HepG2 (cell line): ENCODE data around the gene PVR. TPM values are rescaled to one million over a fixed set of nuclear protein-coding genes. Genes with fewer than 3 reads are reported as not detected.

Experiments used
- AGO1 ChIP-seq: fragments of 200-400 bp; formaldehyde crosslinking; IDR thresholded peaks from 2 replicates; pipeline ENCODE4 v1.6.1; 2017; ENCODE audit warnings: mild to moderate bottlenecking, low read depth, low read length, moderate library complexity; ENCODE audit not compliant: poor library complexity, severe bottlenecking
- CCDC6 ChIP-seq: sonication (generic); formaldehyde crosslinking; IDR thresholded peaks from 2 replicates; pipeline ENCODE4 v1.8.1; 2022; ENCODE audit warnings: mild to moderate bottlenecking, missing genetic modification reagents, moderate library complexity
- GATA4 ChIP-seq: sonication (generic); IDR thresholded peaks from 2 replicates; pipeline ENCODE4 v1.6.1; 2016; ENCODE audit warnings: antibody characterized with exemption, low read depth, borderline replicate concordance
- GPN1 ChIP-seq: sonication (generic); formaldehyde crosslinking; IDR thresholded peaks from 2 replicates; pipeline ENCODE4 v1.5.1; 2020; ENCODE audit warnings: missing genetic modification reagents, borderline replicate concordance
- MAX ChIP-seq: IDR thresholded peaks from 2 replicates; pipeline ENCODE4 v1.6.1; 2012; ENCODE audit warnings: inconsistent platforms
- NCOR1 ChIP-seq: fragments of 200-600 bp; sonication (generic); IDR thresholded peaks from 2 replicates; pipeline ENCODE4 v1.7.0; 2017; ENCODE audit warnings: antibody characterized with exemption, low read length, borderline replicate concordance
- SALL1 ChIP-seq: sonication (generic); formaldehyde crosslinking; IDR thresholded peaks from 2 replicates; pipeline ENCODE4 v1.8.0; 2022; ENCODE audit warnings: mild to moderate bottlenecking, missing genetic modification reagents
- STAT5B ChIP-seq: sonication (generic); formaldehyde crosslinking; IDR thresholded peaks from 2 replicates; pipeline ENCODE4 v1.4.0; 2020; ENCODE audit warnings: missing genetic modification reagents
- TRIM22 ChIP-seq: fragments of 450-650 bp; IDR thresholded peaks from 2 replicates; pipeline ENCODE4 v1.6.1; 2017
- ZNF367 ChIP-seq: sonication (generic); formaldehyde crosslinking; IDR thresholded peaks from 2 replicates; pipeline ENCODE4 v1.4.0; 2020; ENCODE audit warnings: missing genetic modification reagents, borderline replicate concordance
- ZNF709 ChIP-seq: sonication (generic); formaldehyde crosslinking; IDR thresholded peaks from 2 replicates; pipeline ENCODE4 v1.5.0; 2020; ENCODE audit warnings: mild to moderate bottlenecking, missing genetic modification reagents
- polyA plus RNA-seq, 8 experiments: library from polyadenylated mRNA; depleted of rRNA in 3 of 8; stranded (reverse) in 7 of 8; unstranded in 1 of 8; fragments of >200 nt; fragmentation: Illumina TruSeq in 4 of 8; extraction: Trizol in 4 of 8; gene quantifications; 2 replicates each; pipeline versions ENCODE4 v1.2.1 to v1.2.3, GENCODE V29; 2011 to 2016; ENCODE audit warnings: low read depth in 4 of 8, missing spikeins in 1 of 8, mixed read lengths in 1 of 8; ENCODE audit not compliant: insufficient read depth in 1 of 8
- total RNA-seq, 5 experiments: library from RNA; depleted of rRNA; stranded (reverse); fragments of >200 nt; fragmentation: Illumina TruSeq; extraction: Trizol; gene quantifications; 2 replicates each; pipeline ENCODE4 v1.2.3, GENCODE V29; 2016; ENCODE audit warnings: low read depth in 1 of 5
- TF ChIP-seq, protein P1 (sequence below): sonication (generic); formaldehyde crosslinking; IDR thresholded peaks from 2 replicates; pipeline ENCODE4 v1.4.0; 2020; ENCODE audit warnings: missing genetic modification reagents
- TF ChIP-seq, protein P2 (sequence below): conservative IDR thresholded peaks from 2 replicates; pipeline ENCODE4 v1.6.1; 2018; ENCODE audit warnings: missing genetic modification reagents
- TF ChIP-seq, protein P3 (sequence below): sonication (generic); formaldehyde crosslinking; IDR thresholded peaks from 2 replicates; pipeline ENCODE4 v1.4.0; 2020; ENCODE audit warnings: missing genetic modification reagents, borderline replicate concordance
- TF ChIP-seq, protein P4 (sequence below): sonication (generic); formaldehyde crosslinking; IDR thresholded peaks from 2 replicates; pipeline ENCODE4 v1.4.0; 2020; ENCODE audit warnings: missing genetic modification reagents, borderline replicate concordance

Gene PVR
- total and polyA plus RNA-seq, 2 of the 13 experiments (the other 11 are each of a cell fraction or from before 2014, with no cell fraction given) = 43.4 to 46.6 TPM

DNA sequence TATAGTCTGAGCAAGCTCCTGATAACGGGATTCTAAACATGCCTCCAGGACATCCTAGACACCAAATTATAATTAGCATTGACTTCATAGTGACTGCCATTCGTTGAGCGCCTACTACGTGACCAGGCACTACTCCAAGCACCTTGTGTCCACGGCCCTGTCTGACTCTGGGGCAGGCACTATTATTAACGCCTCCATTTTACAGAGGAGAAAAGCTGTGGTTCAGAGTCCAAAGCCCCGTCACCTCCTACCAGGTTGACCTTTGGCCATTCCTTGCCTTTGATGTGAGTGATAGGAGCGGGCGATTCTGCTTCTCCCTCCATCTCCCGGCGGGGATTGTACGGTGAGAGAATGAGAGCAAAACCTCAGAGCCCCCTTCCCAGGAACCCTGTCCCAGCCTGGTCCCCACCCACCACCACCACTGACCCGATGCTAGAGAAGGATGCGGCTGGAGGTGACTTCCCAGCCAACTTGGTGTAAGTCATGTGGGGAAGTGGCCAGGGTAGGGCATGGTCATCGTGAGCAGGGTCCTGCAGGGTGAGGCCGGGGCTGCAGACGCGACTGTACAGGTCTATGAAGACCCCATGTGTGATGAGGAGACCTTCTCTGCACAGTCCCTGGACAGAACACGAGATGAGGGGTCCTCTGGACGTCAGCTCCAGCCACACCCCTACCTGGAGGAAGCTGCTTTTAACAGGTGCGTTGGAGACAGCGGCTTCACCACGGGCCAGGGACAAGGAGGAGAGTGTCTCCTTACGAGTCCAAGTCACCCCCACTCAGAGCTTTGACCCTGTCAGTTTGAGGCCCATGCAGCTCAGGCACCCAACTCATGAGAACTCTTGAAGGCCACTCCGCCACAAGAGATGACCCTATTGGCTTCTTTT lies 30.2 kb upstream of the PVR start, which contains the start of gene IGSF23 (continued):
- TF ChIP-seq, protein P1, sequence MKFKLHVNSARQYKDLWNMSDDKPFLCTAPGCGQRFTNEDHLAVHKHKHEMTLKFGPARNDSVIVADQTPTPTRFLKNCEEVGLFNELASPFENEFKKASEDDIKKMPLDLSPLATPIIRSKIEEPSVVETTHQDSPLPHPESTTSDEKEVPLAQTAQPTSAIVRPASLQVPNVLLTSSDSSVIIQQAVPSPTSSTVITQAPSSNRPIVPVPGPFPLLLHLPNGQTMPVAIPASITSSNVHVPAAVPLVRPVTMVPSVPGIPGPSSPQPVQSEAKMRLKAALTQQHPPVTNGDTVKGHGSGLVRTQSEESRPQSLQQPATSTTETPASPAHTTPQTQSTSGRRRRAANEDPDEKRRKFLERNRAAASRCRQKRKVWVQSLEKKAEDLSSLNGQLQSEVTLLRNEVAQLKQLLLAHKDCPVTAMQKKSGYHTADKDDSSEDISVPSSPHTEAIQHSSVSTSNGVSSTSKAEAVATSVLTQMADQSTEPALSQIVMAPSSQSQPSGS (CRISPR knock-in tag) = peak; percentile 69
- TF ChIP-seq AGO1 (no peak), ZNF367 (CRISPR knock-in tag) (no peak), STAT5B (CRISPR knock-in tag) (no peak), CCDC6 (no peak), NCOR1 (peak; percentile 94), ZNF709 (CRISPR knock-in tag) (peak; percentile 64; the same call in 1 of the 2 replicates), SALL1 (peak; percentile 76), GPN1 (CRISPR knock-in tag) (no peak), TRIM22 (no peak), MAX (peak; percentile 58), GATA4 (peak; percentile 51; the same call in 1 of the 2 replicates)
- TF ChIP-seq, protein P2, sequence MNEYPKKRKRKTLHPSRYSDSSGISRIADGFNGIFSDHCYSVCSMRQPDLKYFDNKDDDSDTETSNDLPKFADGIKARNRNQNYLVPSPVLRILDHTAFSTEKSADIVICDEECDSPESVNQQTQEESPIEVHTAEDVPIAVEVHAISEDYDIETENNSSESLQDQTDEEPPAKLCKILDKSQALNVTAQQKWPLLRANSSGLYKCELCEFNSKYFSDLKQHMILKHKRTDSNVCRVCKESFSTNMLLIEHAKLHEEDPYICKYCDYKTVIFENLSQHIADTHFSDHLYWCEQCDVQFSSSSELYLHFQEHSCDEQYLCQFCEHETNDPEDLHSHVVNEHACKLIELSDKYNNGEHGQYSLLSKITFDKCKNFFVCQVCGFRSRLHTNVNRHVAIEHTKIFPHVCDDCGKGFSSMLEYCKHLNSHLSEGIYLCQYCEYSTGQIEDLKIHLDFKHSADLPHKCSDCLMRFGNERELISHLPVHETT (CRISPR knock-in tag) = no peak
- TF ChIP-seq, protein P3, sequence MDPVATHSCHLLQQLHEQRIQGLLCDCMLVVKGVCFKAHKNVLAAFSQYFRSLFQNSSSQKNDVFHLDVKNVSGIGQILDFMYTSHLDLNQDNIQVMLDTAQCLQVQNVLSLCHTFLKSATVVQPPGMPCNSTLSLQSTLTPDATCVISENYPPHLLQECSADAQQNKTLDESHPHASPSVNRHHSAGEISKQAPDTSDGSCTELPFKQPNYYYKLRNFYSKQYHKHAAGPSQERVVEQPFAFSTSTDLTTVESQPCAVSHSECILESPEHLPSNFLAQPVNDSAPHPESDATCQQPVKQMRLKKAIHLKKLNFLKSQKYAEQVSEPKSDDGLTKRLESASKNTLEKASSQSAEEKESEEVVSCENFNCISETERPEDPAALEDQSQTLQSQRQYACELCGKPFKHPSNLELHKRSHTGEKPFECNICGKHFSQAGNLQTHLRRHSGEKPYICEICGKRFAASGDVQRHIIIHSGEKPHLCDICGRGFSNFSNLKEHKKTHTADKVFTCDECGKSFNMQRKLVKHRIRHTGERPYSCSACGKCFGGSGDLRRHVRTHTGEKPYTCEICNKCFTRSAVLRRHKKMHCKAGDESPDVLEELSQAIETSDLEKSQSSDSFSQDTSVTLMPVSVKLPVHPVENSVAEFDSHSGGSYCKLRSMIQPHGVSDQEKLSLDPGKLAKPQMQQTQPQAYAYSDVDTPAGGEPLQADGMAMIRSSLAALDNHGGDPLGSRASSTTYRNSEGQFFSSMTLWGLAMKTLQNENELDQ (CRISPR knock-in tag) = no peak
- TF ChIP-seq, protein P4, sequence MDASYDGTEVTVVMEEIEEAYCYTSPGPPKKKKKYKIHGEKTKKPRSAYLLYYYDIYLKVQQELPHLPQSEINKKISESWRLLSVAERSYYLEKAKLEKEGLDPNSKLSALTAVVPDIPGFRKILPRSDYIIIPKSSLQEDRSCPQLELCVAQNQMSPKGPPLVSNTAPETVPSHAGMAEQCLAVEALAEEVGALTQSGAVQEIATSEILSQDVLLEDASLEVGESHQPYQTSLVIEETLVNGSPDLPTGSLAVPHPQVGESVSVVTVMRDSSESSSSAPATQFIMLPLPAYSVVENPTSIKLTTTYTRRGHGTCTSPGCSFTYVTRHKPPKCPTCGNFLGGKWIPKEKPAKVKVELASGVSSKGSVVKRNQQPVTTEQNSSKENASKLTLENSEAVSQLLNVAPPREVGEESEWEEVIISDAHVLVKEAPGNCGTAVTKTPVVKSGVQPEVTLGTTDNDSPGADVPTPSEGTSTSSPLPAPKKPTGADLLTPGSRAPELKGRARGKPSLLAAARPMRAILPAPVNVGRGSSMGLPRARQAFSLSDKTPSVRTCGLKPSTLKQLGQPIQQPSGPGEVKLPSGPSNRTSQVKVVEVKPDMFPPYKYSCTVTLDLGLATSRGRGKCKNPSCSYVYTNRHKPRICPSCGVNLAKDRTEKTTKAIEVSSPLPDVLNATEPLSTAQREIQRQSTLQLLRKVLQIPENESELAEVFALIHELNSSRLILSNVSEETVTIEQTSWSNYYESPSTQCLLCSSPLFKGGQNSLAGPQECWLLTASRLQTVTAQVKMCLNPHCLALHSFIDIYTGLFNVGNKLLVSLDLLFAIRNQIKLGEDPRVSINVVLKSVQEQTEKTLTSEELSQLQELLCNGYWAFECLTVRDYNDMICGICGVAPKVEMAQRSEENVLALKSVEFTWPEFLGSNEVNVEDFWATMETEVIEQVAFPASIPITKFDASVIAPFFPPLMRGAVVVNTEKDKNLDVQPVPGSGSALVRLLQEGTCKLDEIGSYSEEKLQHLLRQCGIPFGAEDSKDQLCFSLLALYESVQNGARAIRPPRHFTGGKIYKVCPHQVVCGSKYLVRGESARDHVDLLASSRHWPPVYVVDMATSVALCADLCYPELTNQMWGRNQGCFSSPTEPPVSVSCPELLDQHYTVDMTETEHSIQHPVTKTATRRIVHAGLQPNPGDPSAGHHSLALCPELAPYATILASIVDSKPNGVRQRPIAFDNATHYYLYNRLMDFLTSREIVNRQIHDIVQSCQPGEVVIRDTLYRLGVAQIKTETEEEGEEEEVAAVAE = 0 out of 2 replicates have a peak, but pooled peaks have one; percentile 40
